Lower lobe of right lung (tissue), 2 donors: ENCODE results near the gene CPSF3. TPM values are rescaled to one million over a fixed set of nuclear protein-coding genes. Genes with fewer than 3 reads are reported as not detected.

Experiments
- ATAC-seq, 2 donors: fragments of 200-7000 bp; cut with Tn5 transposase; one replicate each; pipeline ENCODE4 v1.9.1; 2020 to 2022; ENCODE audit warnings: mild to moderate bottlenecking in 2 of 2, moderate library complexity in 2 of 2
- DNase-seq: peaks from one replicate; pipeline ENCODE4 v3.0.0-alpha.2; 2020
- H3K27ac ChIP-seq: fragments of 200-600 bp; one replicate; pipeline ENCODE4 v1.8.0; 2022
- H3K27me3 ChIP-seq: fragments of 200-600 bp; one replicate; pipeline ENCODE4 v1.8.0; 2022; ENCODE audit warnings: low read depth
- H3K36me3 ChIP-seq: fragments of 200-600 bp; one replicate; pipeline ENCODE4 v1.8.0; 2022; ENCODE audit warnings: mild to moderate bottlenecking
- H3K4me1 ChIP-seq: fragments of 200-600 bp; one replicate; pipeline ENCODE4 v1.8.0; 2022
- H3K4me3 ChIP-seq: fragments of 200-600 bp; one replicate; pipeline ENCODE4 v1.8.0; 2022; ENCODE audit warnings: mild to moderate bottlenecking
- H3K9me3 ChIP-seq: fragments of 200-600 bp; one replicate; pipeline ENCODE4 v1.8.0; 2022
- intact Hi-C: fragments of 100-400 bp; cut with DNase I; formaldehyde crosslinking; loops from one replicate; pipeline ENCODE4 v1.11.0; 2022
- total RNA-seq: library from RNA; stranded (reverse); fragmentation: NEBNext Ultra II Directional; extraction: Animal tissue kit (Norgen Biotek cat#: 25700); gene quantifications from one replicate; pipeline ENCODE4 v1.2.1, GENCODE V29; 2021
- TF ChIP-seq, protein P1 (sequence below): fragments of 200-600 bp; IDR thresholded peaks from one replicate; pipeline ENCODE4 v1.8.0; 2022; ENCODE audit warnings: antibody characterized with exemption, mild to moderate bottlenecking
- donor health status: DM: no; HTN: yes; CAD: no; lungs with severe emphysema.

The CPSF3 gene
- total RNA-seq, 1 donor from 2014 or later = 26.2 TPM

DNA sequence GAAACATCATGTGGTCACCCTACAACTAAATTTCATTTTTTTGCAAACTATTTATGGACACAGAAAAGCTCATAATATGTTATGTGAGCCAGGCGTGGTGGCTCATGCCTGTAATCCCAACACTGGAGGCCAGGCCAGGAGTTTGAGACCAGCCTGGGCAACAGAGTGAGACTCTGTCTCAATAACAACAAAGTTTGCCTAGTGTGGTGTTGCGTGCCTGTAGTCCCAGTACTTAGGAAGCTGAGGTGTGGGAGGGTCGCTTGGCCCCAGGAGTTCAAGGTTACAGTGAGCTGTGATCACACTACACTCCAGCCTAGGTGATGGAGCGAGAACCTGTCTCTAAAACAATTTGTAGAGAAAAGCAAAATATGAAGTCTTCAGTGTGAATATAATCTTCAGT lies 56.7 kb downstream of the CPSF3 start:
- intact Hi-C loops = no loop called here
- TF ChIP-seq, protein P1, sequence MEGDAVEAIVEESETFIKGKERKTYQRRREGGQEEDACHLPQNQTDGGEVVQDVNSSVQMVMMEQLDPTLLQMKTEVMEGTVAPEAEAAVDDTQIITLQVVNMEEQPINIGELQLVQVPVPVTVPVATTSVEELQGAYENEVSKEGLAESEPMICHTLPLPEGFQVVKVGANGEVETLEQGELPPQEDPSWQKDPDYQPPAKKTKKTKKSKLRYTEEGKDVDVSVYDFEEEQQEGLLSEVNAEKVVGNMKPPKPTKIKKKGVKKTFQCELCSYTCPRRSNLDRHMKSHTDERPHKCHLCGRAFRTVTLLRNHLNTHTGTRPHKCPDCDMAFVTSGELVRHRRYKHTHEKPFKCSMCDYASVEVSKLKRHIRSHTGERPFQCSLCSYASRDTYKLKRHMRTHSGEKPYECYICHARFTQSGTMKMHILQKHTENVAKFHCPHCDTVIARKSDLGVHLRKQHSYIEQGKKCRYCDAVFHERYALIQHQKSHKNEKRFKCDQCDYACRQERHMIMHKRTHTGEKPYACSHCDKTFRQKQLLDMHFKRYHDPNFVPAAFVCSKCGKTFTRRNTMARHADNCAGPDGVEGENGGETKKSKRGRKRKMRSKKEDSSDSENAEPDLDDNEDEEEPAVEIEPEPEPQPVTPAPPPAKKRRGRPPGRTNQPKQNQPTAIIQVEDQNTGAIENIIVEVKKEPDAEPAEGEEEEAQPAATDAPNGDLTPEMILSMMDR = no peak
- Histone ChIP-seq H3K27me3 (no peaks in the 10 kb centered on the region), H3K9me3 (no peaks in the 10 kb centered on the region), H3K36me3 (peaks cover 71% of the 10 kb centered on the region), H3K27ac (no peak overlapping the region), H3K4me1 (peaks cover 21% of the 10 kb centered on the region), H3K4me3 (no peak overlapping the region)
- DNase-seq (no peak), ATAC-seq (no peak)

GRCh38 chr2:9483107-9483506 lies 59.7 kb downstream of the CPSF3 start:
- Histone ChIP-seq H3K27me3 (no peaks in the 10 kb centered on the region), H3K4me1 (no peaks in the 10 kb centered on the region), H3K27ac (no peak overlapping the region), H3K9me3 (no peaks in the 10 kb centered on the region), H3K4me3 (no peak overlapping the region), H3K36me3 (peaks cover 99% of the 10 kb centered on the region)
- ATAC-seq = no peak
- TF ChIP-seq, protein P1 = no peak
- no peak for DNase-seq
- intact Hi-C loops = no loop called here

- Histone ChIP-seq H3K27ac (no peak overlapping the region), H3K9me3 (no peaks in the 10 kb centered on the region), H3K27me3 (no peaks in the 10 kb centered on the region), H3K36me3 (peaks cover 99% of the 10 kb centered on the region), H3K4me3 (no peak overlapping the region), H3K4me1 (no peaks in the 10 kb centered on the region)
- DNase-seq (no peak), ATAC-seq (no peak)
- TF ChIP-seq, protein P1 = no peak
- intact Hi-C loops = no loop called here
These were observed 61.1 kb downstream of the CPSF3 start for GRCh38 chr2:9484533-9484932.

GRCh38 chr2:9488583-9489547 lies 65.4 kb downstream of the CPSF3 start:
- no peaks in the 10 kb centered on the region for H3K27me3 ChIP-seq
- H3K4me3 ChIP-seq = no peak overlapping the region
- intact Hi-C loops = no loop called here
- DNase-seq (no peak), ATAC-seq (no peak)
- TF ChIP-seq, protein P1 = no peak
- H3K36me3 ChIP-seq = peaks cover 99% of the 10 kb centered on the region
- no peaks in the 10 kb centered on the region for H3K9me3 ChIP-seq
- H3K4me1 ChIP-seq = no peaks in the 10 kb centered on the region
- H3K27ac ChIP-seq = no peak overlapping the region

GRCh38 chr2:9490789-9491188 lies 67.3 kb downstream of the CPSF3 start:
- Histone ChIP-seq H3K9me3 (no peaks in the 10 kb centered on the region), H3K27ac (no peak overlapping the region), H3K36me3 (peaks cover 99% of the 10 kb centered on the region), H3K4me3 (no peak overlapping the region), H3K27me3 (no peaks in the 10 kb centered on the region), H3K4me1 (no peaks in the 10 kb centered on the region)
- ATAC-seq (no peak), DNase-seq (no peak)
- intact Hi-C loops = no loop called here
- TF ChIP-seq, protein P1 = no peak
